HCT116 (cell line): ENCODE data around the gene SNX25.

Experiments used
- CBX3 ChIP-seq: IDR thresholded peaks from 2 replicates; pipeline ENCODE4 v1.6.1; 2012; ENCODE audit warnings: low read depth
- CEBPB ChIP-seq: IDR thresholded peaks from 2 replicates; pipeline ENCODE4 v1.6.1; 2012; ENCODE audit warnings: low read depth
- EZH2phosphoT487 ChIP-seq: fragments of 200-600 bp; IDR thresholded peaks from 2 replicates; pipeline ENCODE4 v1.6.1; 2018; ENCODE audit warnings: antibody characterized with exemption, borderline replicate concordance
- JUND ChIP-seq: IDR thresholded peaks from 2 replicates; pipeline ENCODE4 v1.6.1; 2012
- POLR2A ChIP-seq: IDR thresholded peaks from 2 replicates; pipeline ENCODE4 v1.7.0; 2011; ENCODE audit warnings: borderline replicate concordance; ENCODE audit not compliant: insufficient read depth, insufficient read length; ENCODE audit errors: extremely low read depth
- POLR2AphosphoS5 ChIP-seq: IDR thresholded peaks from 2 replicates; pipeline ENCODE4 v1.6.1; 2011; ENCODE audit warnings: mild to moderate bottlenecking, low read depth, low read length, moderate library complexity
- SIN3A ChIP-seq: IDR thresholded peaks from 2 replicates; pipeline ENCODE4 v1.6.1; 2012; ENCODE audit warnings: low read depth
- SP1 ChIP-seq: IDR thresholded peaks from 2 replicates; pipeline ENCODE4 v1.6.1; 2012; ENCODE audit warnings: low read depth
- SRF ChIP-seq: IDR thresholded peaks from 2 replicates; pipeline ENCODE4 v1.6.1; 2012; ENCODE audit warnings: low read depth
- ZBTB33 ChIP-seq: IDR thresholded peaks from 2 replicates; pipeline ENCODE4 v1.6.1; 2011; ENCODE audit warnings: mild to moderate bottlenecking, low read length, moderate library complexity; ENCODE audit not compliant: insufficient replicate concordance; ENCODE audit errors: extremely low read depth
- TF ChIP-seq, protein P1 (sequence below): IDR thresholded peaks from 2 replicates; pipeline ENCODE4 v1.6.1; 2012
- TF ChIP-seq, protein P2 (sequence below), 3 experiments: fragments of 200-600 bp in 1 of 3; sonication (generic) in 1 of 3; IDR thresholded peaks in 2 of 3; conservative IDR thresholded peaks in 1 of 3; 2 replicates each; pipeline ENCODE4 v1.5.1; 2012 to 2017; ENCODE audit warnings: low read depth in 2 of 3, low read length in 2 of 3, antibody characterized with exemption in 1 of 3, borderline replicate concordance in 1 of 3, control low read depth in 1 of 3, mild to moderate bottlenecking in 1 of 3, mixed read lengths in 1 of 3, mixed run types in 1 of 3, moderate library complexity in 1 of 3; ENCODE audit not compliant: insufficient read depth in 1 of 3

- TF ChIP-seq, protein P1, sequence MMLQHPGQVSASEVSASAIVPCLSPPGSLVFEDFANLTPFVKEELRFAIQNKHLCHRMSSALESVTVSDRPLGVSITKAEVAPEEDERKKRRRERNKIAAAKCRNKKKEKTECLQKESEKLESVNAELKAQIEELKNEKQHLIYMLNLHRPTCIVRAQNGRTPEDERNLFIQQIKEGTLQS, result no peak
- TF ChIP-seq, protein P2, sequence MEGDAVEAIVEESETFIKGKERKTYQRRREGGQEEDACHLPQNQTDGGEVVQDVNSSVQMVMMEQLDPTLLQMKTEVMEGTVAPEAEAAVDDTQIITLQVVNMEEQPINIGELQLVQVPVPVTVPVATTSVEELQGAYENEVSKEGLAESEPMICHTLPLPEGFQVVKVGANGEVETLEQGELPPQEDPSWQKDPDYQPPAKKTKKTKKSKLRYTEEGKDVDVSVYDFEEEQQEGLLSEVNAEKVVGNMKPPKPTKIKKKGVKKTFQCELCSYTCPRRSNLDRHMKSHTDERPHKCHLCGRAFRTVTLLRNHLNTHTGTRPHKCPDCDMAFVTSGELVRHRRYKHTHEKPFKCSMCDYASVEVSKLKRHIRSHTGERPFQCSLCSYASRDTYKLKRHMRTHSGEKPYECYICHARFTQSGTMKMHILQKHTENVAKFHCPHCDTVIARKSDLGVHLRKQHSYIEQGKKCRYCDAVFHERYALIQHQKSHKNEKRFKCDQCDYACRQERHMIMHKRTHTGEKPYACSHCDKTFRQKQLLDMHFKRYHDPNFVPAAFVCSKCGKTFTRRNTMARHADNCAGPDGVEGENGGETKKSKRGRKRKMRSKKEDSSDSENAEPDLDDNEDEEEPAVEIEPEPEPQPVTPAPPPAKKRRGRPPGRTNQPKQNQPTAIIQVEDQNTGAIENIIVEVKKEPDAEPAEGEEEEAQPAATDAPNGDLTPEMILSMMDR (IDR thresholded peaks at IDR 0.05 in 2 of 3, conservative IDR thresholded peaks at IDR 0.05 in 1 of 3; ENCODE audit: borderline replicate concordance in 1 of 3, insufficient read depth in 1 of 3, low read depth in 2 of 3, low read length in 2 of 3), result no peak
- TF ChIP-seq SIN3A (no peak), SP1 (no peak), CEBPB (no peak), POLR2A (no peak), ZBTB33 (no peak), POLR2AphosphoS5 (no peak), JUND (no peak), CBX3 (no peak), SRF (no peak), EZH2phosphoT487 (no peak)
These were observed 194.6 kb downstream of the SNX25 start for GRCh38 chr4:185404031-185404430.
